ENCODE results near the gene SLC6A8.

Gene SLC6A8

GRCh38 chrX:153687121-153688039 lies at the start of gene SLC6A8:
SLC6A8 (plus strand) TSS chrX:153687926; CDS start chrX:153688575, 649 bp downstream.
- H3K4me3 ChIP-seq (ENCODE audit: low read depth, low read length), result peak within 1 kb of the TSS; percentile 30
- TF ChIP-seq, protein P1, sequence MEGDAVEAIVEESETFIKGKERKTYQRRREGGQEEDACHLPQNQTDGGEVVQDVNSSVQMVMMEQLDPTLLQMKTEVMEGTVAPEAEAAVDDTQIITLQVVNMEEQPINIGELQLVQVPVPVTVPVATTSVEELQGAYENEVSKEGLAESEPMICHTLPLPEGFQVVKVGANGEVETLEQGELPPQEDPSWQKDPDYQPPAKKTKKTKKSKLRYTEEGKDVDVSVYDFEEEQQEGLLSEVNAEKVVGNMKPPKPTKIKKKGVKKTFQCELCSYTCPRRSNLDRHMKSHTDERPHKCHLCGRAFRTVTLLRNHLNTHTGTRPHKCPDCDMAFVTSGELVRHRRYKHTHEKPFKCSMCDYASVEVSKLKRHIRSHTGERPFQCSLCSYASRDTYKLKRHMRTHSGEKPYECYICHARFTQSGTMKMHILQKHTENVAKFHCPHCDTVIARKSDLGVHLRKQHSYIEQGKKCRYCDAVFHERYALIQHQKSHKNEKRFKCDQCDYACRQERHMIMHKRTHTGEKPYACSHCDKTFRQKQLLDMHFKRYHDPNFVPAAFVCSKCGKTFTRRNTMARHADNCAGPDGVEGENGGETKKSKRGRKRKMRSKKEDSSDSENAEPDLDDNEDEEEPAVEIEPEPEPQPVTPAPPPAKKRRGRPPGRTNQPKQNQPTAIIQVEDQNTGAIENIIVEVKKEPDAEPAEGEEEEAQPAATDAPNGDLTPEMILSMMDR (IDR thresholded peaks at IDR 0.05; ENCODE audit: low read depth, low read length), result peak; percentile 48
- DNase-seq (ENCODE audit: low read depth, low spot score), result peak; percentile 41
- in situ Hi-C loops (cut with HindIII; ENCODE audit: low sequenced_read_pairs), result no loop called here

- H3K4me3 ChIP-seq (ENCODE audit: low read depth, low read length), result no peak overlapping the region
- no peak for DNase-seq (ENCODE audit: low read depth, low spot score)
- TF ChIP-seq, protein P1 (IDR thresholded peaks at IDR 0.05; ENCODE audit: low read depth, low read length), result no peak
- in situ Hi-C loops (cut with HindIII; ENCODE audit: low sequenced_read_pairs), result no loop called here
Observed at GRCh38 chrX:153638041-153638371, 49.7 kb upstream of the SLC6A8 start.

- H3K4me3 ChIP-seq (ENCODE audit: low read depth, low read length), result no peak overlapping the region
- DNase-seq (ENCODE audit: low read depth, low spot score), result no peak
- TF ChIP-seq, protein P1 (IDR thresholded peaks at IDR 0.05; ENCODE audit: low read depth, low read length), result no peak
- in situ Hi-C loops (cut with HindIII; ENCODE audit: low sequenced_read_pairs), result no loop called here
Observed at GRCh38 chrX:153638436-153639176, 49.1 kb upstream of the SLC6A8 start.

DNA sequence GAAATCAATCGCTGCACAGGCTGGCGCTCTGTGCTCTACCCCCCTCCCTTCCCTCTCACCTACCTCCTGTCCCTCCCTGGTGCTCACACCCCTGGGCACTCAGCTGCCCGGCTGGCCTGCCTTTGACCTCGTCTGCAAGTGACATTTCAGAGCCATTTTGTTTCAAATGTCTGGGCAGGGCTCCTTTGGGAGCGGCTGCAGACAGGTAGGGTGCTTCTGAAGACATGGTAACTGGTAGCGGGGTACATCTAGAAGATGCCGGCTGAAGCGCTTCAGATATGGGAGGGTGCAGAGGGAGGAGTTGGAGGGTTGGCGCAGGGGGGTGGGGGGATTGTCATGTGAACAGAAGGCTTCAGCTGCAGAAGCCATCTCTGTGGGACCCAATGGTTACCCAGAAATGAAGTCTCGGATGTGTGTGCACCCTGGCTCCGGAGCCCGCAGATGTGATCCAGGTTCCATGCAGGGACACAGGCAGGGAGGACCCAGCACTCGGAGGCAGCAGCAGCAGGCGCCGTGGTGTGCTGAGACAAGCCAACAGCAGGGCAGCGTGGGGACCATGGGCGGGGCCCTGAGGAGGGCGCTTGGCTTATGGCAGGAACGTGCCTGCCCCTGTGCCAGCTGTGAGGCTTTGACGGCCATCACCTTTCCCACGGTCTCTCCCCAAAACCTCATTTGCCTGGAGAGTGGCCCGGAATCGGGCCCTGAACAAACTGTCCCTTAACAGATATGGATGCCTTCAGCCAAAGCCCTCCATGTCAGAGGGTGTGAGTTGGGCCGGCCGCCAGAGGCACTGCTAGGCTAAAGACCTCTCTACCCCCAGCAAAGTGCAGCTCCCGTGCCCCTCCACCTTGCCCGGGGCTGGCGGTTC lies 48.3 kb upstream of the SLC6A8 start:
- H3K4me3 ChIP-seq (ENCODE audit: low read depth, low read length), result no peak overlapping the region
- no peak for DNase-seq (ENCODE audit: low read depth, low spot score)
- in situ Hi-C loops (cut with HindIII; ENCODE audit: low sequenced_read_pairs), result no loop called here
- TF ChIP-seq, protein P1 (IDR thresholded peaks at IDR 0.05; ENCODE audit: low read depth, low read length), result no peak

GRCh38 chrX:153640045-153640686 lies 47.6 kb upstream of the SLC6A8 start:
- H3K4me3 ChIP-seq (ENCODE audit: low read depth, low read length), result no peak overlapping the region
- TF ChIP-seq, protein P1 (IDR thresholded peaks at IDR 0.05; ENCODE audit: low read depth, low read length), result no peak
- DNase-seq (ENCODE audit: low read depth, low spot score), result no peak
- in situ Hi-C loops (cut with HindIII; ENCODE audit: low sequenced_read_pairs), result no loop called here
